GM06990 (cell line): ENCODE measurements around the gene EAF1.
"Not testable (repeated sequence)": the region's sequence is repeated elsewhere in the genome, so short reads cannot be mapped to it uniquely, and the experiment has no call there.

Experiments
- DNase-seq: peaks from one replicate; pipeline ENCODE4 v3.0.0-alpha.2; 2011; ENCODE audit not compliant: insufficient read length; ENCODE audit errors: extremely low read depth
- H3K27me3 ChIP-seq: replicated peaks from 2 replicates; pipeline ENCODE4 v1.6.0; 2011; ENCODE audit warnings: low read length; ENCODE audit not compliant: control insufficient read depth, insufficient read depth
- H3K36me3 ChIP-seq: 2 replicates; pipeline ENCODE4 v1.5.1; 2011; ENCODE audit warnings: low read length; ENCODE audit not compliant: control insufficient read depth, insufficient read depth
- H3K4me3 ChIP-seq: replicated peaks from 2 replicates; pipeline ENCODE4 v1.5.1; 2011; ENCODE audit warnings: low read depth, mild to moderate bottlenecking, control low read depth, low read length
- TF ChIP-seq, protein P1 (sequence below): IDR thresholded peaks from 2 replicates; pipeline ENCODE4 v1.5.1; 2011; ENCODE audit warnings: low read length, control low read depth, mild to moderate bottlenecking, inconsistent platforms; ENCODE audit not compliant: insufficient read depth, poor library complexity, severe bottlenecking

Gene EAF1

GRCh38 chr3:15385901-15386653 is 41.3 kb upstream of the EAF1 start:
- TF ChIP-seq, protein P1, sequence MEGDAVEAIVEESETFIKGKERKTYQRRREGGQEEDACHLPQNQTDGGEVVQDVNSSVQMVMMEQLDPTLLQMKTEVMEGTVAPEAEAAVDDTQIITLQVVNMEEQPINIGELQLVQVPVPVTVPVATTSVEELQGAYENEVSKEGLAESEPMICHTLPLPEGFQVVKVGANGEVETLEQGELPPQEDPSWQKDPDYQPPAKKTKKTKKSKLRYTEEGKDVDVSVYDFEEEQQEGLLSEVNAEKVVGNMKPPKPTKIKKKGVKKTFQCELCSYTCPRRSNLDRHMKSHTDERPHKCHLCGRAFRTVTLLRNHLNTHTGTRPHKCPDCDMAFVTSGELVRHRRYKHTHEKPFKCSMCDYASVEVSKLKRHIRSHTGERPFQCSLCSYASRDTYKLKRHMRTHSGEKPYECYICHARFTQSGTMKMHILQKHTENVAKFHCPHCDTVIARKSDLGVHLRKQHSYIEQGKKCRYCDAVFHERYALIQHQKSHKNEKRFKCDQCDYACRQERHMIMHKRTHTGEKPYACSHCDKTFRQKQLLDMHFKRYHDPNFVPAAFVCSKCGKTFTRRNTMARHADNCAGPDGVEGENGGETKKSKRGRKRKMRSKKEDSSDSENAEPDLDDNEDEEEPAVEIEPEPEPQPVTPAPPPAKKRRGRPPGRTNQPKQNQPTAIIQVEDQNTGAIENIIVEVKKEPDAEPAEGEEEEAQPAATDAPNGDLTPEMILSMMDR: no peak
- no peaks in the 10 kb centered on the region for H3K36me3 ChIP-seq
- no peaks in the 10 kb centered on the region for H3K27me3 ChIP-seq
- H3K4me3 ChIP-seq: no peak overlapping the region
- no peak for DNase-seq

- DNase-seq, H3K36me3 ChIP-seq, H3K27me3 ChIP-seq, H3K4me3 ChIP-seq: not testable (repeated sequence)
Observed at GRCh38 chr3:15386654-15386955, 40.8 kb upstream of the EAF1 start.

DNA sequence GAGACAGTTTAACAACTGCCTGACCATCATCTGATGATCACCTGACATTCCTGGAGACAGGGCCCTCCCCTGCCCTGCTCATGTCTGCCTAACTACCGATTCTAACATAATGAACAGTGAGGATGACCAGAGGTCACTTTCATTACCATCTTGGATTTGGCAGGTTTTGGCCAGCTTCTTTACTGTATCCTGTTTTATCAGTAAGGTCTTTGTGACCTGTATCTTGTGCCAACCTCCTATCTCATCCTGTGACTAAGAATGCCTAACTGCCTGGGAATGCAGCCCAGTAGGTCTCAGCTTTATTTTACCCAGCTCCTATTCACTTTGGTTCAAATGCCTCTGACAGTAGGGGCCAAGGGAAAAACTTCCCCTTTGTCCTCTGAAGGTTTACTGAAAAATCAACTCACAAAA is 40.2 kb upstream of the EAF1 start:
- Histone ChIP-seq H3K27me3 (no peaks in the 10 kb centered on the region), H3K36me3 (no peaks in the 10 kb centered on the region), H3K4me3 (no peak overlapping the region)
- TF ChIP-seq, protein P1: no peak
- DNase-seq: no peak

- TF ChIP-seq, protein P1: no peak
- Histone ChIP-seq H3K27me3 (no peaks in the 10 kb centered on the region), H3K36me3 (no peaks in the 10 kb centered on the region), H3K4me3 (no peak overlapping the region)
- DNase-seq: no peak
Observed at GRCh38 chr3:15387735-15388134, 39.7 kb upstream of the EAF1 start.

- H3K36me3 ChIP-seq, DNase-seq, H3K4me3 ChIP-seq, H3K27me3 ChIP-seq: not testable (repeated sequence)
Observed at GRCh38 chr3:15388335-15388734, 39.1 kb upstream of the EAF1 start.

GRCh38 chr3:15390460-15390859 is 36.9 kb upstream of the EAF1 start:
- H3K4me3 ChIP-seq: no peak overlapping the region
- TF ChIP-seq, protein P1: no peak
- no peak for DNase-seq
- no peaks in the 10 kb centered on the region for H3K36me3 ChIP-seq
- no peaks in the 10 kb centered on the region for H3K27me3 ChIP-seq

DNA sequence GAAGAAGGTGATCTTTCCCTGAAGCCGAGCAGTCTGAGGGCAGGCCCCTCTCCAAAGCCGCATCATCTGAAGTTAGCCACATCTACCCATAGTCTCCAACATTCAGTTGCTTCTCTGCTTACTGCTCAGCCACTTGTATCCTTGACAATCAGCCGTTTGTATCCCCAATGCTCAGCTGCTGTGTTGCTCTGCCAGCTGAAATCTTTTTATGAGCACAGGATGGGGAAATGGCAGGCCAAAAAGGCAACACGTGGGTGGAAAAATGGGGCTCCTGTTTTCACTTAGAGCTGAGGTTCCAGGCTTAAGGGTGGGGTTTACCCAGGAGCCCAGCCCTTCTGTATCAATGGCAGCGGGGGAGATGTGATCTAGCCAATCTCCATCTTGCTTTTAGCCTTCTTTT is 36.4 kb upstream of the EAF1 start:
- H3K4me3 ChIP-seq: no peak overlapping the region
- H3K27me3 ChIP-seq: no peaks in the 10 kb centered on the region
- H3K36me3 ChIP-seq: no peaks in the 10 kb centered on the region
- no peak for DNase-seq
- TF ChIP-seq, protein P1: no peak

- H3K36me3 ChIP-seq, H3K27me3 ChIP-seq, DNase-seq, H3K4me3 ChIP-seq: not testable (repeated sequence)
Observed at GRCh38 chr3:15393252-15393651, 34.1 kb upstream of the EAF1 start.

- not testable (repeated sequence) for H3K27me3 ChIP-seq, H3K36me3 ChIP-seq, H3K4me3 ChIP-seq, DNase-seq
Observed at GRCh38 chr3:15398731-15399133, 28.7 kb upstream of the EAF1 start.
